ENCODE measurements around the gene SLC30A3. TPM values are rescaled to one million over a fixed set of nuclear protein-coding genes. Genes with fewer than 3 reads are reported as not detected.
A peak's percentile ranks its signal among the peaks of the same experiment; 100 is the strongest.

SLC30A3 gene
- total and polyA plus RNA-seq, 10 of the 15 experiments (the other 5 are each of a cell fraction or from before 2014, with no cell fraction given): 0.23 TPM; not detected in 9

DNA sequence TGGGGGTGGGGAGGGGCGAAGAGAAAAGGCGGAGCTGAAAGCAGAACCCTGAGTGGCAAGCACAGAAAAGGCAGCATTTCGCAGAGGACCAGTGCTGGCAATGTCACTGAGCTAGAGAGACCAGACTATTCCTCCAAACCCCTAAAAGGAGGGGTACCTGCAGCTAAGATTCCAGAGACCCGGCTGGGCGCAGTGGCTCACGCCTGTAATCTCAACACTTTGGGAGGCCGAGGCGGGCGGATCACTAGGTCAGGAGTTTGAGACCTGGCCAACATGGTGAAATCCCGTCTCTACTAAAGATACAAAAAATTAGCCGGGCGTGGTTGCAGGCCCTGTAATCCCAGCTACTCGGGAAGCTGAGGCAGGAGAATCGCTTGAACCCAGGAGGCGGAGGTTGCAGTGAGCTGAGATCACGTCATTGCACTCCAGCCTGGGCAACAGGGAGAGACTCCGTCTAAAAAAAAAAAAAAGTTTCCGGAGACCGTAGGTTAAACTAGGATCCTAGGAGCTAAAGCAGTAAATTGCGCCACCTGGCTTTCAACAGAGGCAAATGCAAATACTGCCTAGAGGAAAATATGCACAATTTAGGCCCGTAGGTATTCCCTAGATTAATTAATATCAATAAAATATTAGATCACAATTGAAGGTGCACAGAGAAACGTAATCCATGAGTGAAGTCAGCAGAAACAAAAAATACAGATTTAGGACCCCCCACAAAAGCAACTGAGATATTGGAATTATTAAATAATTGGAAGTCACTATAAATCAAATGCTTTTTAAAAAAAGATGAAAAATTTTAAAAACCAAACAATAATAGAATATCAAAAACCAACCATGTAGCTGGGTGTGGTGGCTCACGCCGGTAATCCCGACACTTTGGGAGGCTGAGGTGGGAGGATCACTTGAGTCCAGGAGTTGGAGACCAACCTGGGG, 40.5 kb upstream of the SLC30A3 start (continued):
- TF ChIP-seq, protein P1, sequence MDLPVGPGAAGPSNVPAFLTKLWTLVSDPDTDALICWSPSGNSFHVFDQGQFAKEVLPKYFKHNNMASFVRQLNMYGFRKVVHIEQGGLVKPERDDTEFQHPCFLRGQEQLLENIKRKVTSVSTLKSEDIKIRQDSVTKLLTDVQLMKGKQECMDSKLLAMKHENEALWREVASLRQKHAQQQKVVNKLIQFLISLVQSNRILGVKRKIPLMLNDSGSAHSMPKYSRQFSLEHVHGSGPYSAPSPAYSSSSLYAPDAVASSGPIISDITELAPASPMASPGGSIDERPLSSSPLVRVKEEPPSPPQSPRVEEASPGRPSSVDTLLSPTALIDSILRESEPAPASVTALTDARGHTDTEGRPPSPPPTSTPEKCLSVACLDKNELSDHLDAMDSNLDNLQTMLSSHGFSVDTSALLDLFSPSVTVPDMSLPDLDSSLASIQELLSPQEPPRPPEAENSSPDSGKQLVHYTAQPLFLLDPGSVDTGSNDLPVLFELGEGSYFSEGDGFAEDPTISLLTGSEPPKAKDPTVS (IDR thresholded peaks at IDR 0.05; ENCODE audit: low read depth, low read length): no peak
- TF ChIP-seq CTCF (IDR thresholded peaks at IDR 0.05 in 2 of 3, conservative IDR thresholded peaks at IDR 0.05 in 1 of 3; ENCODE audit: control insufficient read depth in 2 of 3, extremely low read depth in 1 of 3, insufficient read depth in 1 of 3, low read depth in 3 of 3, low read length in 3 of 3) (peak; percentile 75 to 83 (median 80)), FOXK2 (IDR thresholded peaks at IDR 0.05) (no peak), NRF1 (conservative IDR thresholded peaks at IDR 0.05; ENCODE audit: low read depth, low read length) (no peak), POU2F2 (IDR thresholded peaks at IDR 0.05; ENCODE audit: borderline replicate concordance, low read depth, low read length) (peak; percentile 90; the same call in 2 of the 3 replicates), GABPA (IDR thresholded peaks at IDR 0.05; ENCODE audit: low read depth) (0 out of 2 replicates have a peak, but pooled peaks have one; percentile 25), RB1 (IDR thresholded peaks at IDR 0.05; ENCODE audit: borderline replicate concordance) (no peak), ZNF274 (IDR thresholded peaks at IDR 0.05; ENCODE audit: insufficient read depth, insufficient read length) (no peak), IKZF1 (conservative IDR thresholded peaks at IDR 0.05) (peak; percentile 57; the same call in 1 of the 2 replicates), YBX1 (IDR thresholded peaks at IDR 0.05) (no peak), SPI1 (IDR thresholded peaks at IDR 0.05; ENCODE audit: borderline replicate concordance, insufficient read depth, low read depth, low read length) (no peak), IRF3 (IDR thresholded peaks at IDR 0.05) (no peak), BCL11A (IDR thresholded peaks at IDR 0.05; ENCODE audit: low read depth, low read length) (no peak), CEBPB (IDR thresholded peaks at IDR 0.05; ENCODE audit: borderline replicate concordance in 1 of 2, low read depth in 2 of 2, low read length in 2 of 2) (no peak), BACH1 (IDR thresholded peaks at IDR 0.05; ENCODE audit: borderline replicate concordance) (no peak), TAF1 (IDR thresholded peaks at IDR 0.05; ENCODE audit: borderline replicate concordance, low read depth, low read length) (no peak), CBFB (IDR thresholded peaks at IDR 0.05; ENCODE audit: low read depth) (no peak), SIN3A (IDR thresholded peaks at IDR 0.05; ENCODE audit: low read depth, low read length) (no peak), HDGF (IDR thresholded peaks at IDR 0.05) (no peak), MYB (IDR thresholded peaks at IDR 0.05; ENCODE audit: borderline replicate concordance, low read depth, low read length) (no peak), MEF2A (IDR thresholded peaks at IDR 0.05; ENCODE audit: insufficient read depth, low read depth, low read length) (no peak), NBN (IDR thresholded peaks at IDR 0.05) (0 out of 2 replicates have a peak, but pooled peaks have one; percentile 47), NFYA (IDR thresholded peaks at IDR 0.05; ENCODE audit: borderline replicate concordance, low read depth, low read length) (no peak), RFX5 (IDR thresholded peaks at IDR 0.05; ENCODE audit: low read depth, low read length) (no peak), EED (IDR thresholded peaks at IDR 0.05; ENCODE audit: low read depth) (no peak), POLR2A (IDR thresholded peaks at IDR 0.05; ENCODE audit: low read depth, low read length) (no peak), JUND (IDR thresholded peaks at IDR 0.05; ENCODE audit: low read depth, low read length) (no peak), MTA3 (IDR thresholded peaks at IDR 0.05; ENCODE audit: borderline replicate concordance, low read length) (no peak)

Measured in GM12878 (cell line).